ENCODE data around the gene PDE12.

The PDE12 gene

DNA sequence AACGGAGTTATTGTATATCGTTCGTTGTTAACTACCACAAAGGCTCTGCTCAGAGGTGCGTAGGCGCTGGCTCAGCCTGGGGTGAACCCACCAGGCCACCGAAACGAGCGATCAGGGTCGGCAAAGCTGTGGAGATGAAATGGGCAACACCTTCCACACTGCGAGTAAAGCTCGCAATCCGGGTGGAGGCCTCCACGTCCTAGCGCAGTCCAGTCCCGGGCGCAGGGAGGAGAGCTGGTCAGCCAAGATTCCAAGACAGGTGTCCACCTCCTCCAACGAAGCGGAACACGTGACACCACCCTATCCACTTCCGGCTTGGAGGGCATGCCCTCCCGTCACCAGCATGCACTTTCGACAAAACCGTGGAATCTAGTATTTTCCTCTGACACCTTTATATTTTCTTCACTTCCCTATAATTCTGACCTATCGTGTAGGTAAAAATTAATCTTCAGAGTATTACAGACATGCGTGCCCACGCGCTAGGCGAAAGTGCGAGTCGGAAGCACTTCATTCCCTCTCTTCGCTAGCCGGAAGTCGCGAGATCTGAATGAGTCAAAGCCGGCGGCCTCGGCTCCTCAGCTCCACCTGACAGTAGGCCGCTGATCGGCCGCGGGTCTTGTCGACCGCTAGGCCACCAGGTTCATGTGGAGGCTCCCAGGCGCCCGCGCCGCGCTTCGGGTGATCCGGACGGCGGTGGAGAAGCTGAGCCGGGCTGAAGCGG lies at the start of gene PDE12:
PDE12 (plus strand) TSS at position 537 of the 721 bp plus-strand sequence; CDS start at position 643, 106 bp downstream.
- no peak for TF ChIP-seq CTCF (IDR thresholded peaks at IDR 0.05; ENCODE audit: insufficient read depth, missing control alignments)
- DNase-seq (ENCODE audit: insufficient read length, low spot score) (peak; percentile 71), FAIRE-seq (no peak)

GRCh38 chr3:57512166-57512565 lies 43.9 kb upstream of the PDE12 start:
- DNase-seq (ENCODE audit: insufficient read length, low spot score) (no peak), FAIRE-seq (no peak)
- TF ChIP-seq CTCF (IDR thresholded peaks at IDR 0.05; ENCODE audit: insufficient read depth, missing control alignments): no peak

GRCh38 chr3:57518276-57518915 lies 37.7 kb upstream of the PDE12 start:
- FAIRE-seq (no peak), DNase-seq (ENCODE audit: insufficient read length, low spot score) (no peak)
- TF ChIP-seq CTCF (IDR thresholded peaks at IDR 0.05; ENCODE audit: insufficient read depth, missing control alignments): no peak

GRCh38 chr3:57530071-57530608 lies 25.9 kb upstream of the PDE12 start:
- no peak for TF ChIP-seq CTCF (IDR thresholded peaks at IDR 0.05; ENCODE audit: insufficient read depth, missing control alignments)
- FAIRE-seq: no peak
- DNase-seq (ENCODE audit: insufficient read length, low spot score): no peak

GRCh38 chr3:57538465-57538864 lies 17.6 kb upstream of the PDE12 start:
- no peak for DNase-seq (ENCODE audit: insufficient read length, low spot score)
- no peak for FAIRE-seq
- TF ChIP-seq CTCF (IDR thresholded peaks at IDR 0.05; ENCODE audit: insufficient read depth, missing control alignments): no peak

- no peak for TF ChIP-seq CTCF (IDR thresholded peaks at IDR 0.05; ENCODE audit: insufficient read depth, missing control alignments)
- FAIRE-seq (no peak), DNase-seq (ENCODE audit: insufficient read length, low spot score) (no peak)
These were observed 11.6 kb upstream of the PDE12 start, which contains the start of gene DNAH12 for GRCh38 chr3:57544181-57545125. TSS of gene DNAH12 (minus strand) at chr3:57544344. CDS start at chr3:57542870, 1,474 bp downstream.
